Colonic mucosa (tissue), 4 donors: Measurements from ENCODE around the gene IRS1. TPM values are rescaled to one million over a fixed set of nuclear protein-coding genes. Genes with fewer than 3 reads are reported as not detected.

Experiments used
- DNase-seq: peaks from one replicate; pipeline ENCODE4 v3.0.0-alpha.2; 2020
- H3K27ac ChIP-seq: fragments of 200-600 bp; one replicate; pipeline ENCODE4 v1.8.0; 2021
- H3K27me3 ChIP-seq: fragments of 200-600 bp; one replicate; pipeline ENCODE4 v1.8.0; 2021
- H3K36me3 ChIP-seq: fragments of 200-600 bp; one replicate; pipeline ENCODE4 v1.8.0; 2021
- H3K4me1 ChIP-seq: fragments of 200-600 bp; one replicate; pipeline ENCODE4 v1.8.0; 2021; ENCODE audit warnings: mild to moderate bottlenecking
- H3K4me3 ChIP-seq: fragments of 200-600 bp; one replicate; pipeline ENCODE4 v1.8.0; 2021
- H3K9ac ChIP-seq, 2 donors: one replicate each; pipeline ENCODE4 v1.7.0; 2013; ENCODE audit warnings: control low read depth in 2 of 2, low read depth in 2 of 2, low read length in 2 of 2
- H3K9me3 ChIP-seq: fragments of 200-600 bp; one replicate; pipeline ENCODE4 v1.8.0; 2021
- intact Hi-C: fragments of 100-400 bp; cut with DNase I; formaldehyde crosslinking; loops from one replicate; pipeline ENCODE4 v1.14.1; 2022
- total RNA-seq, 2 donors: library from RNA; stranded (reverse); fragmentation: NEBNext Ultra II Directional in 1 of 2; extraction: Animal tissue kit (Norgen Biotek cat#: 25700) in 1 of 2; gene quantifications; one replicate each; pipeline ENCODE4 v1.2.1, GENCODE V29; 2021
- TF ChIP-seq, protein P1 (sequence below): fragments of 200-600 bp; IDR thresholded peaks from one replicate; pipeline ENCODE4 v1.8.0; 2022; ENCODE audit warnings: antibody characterized with exemption, mild to moderate bottlenecking
- donor health status: healthy.
- donor health status: DM: no; HTN: no; CAD: no.
- donor health status: DM: no; HTN: no; CAD: no.

Gene IRS1
- total RNA-seq, 2 donors from 2014 or later, result 9.5 to 17.4 TPM

DNA sequence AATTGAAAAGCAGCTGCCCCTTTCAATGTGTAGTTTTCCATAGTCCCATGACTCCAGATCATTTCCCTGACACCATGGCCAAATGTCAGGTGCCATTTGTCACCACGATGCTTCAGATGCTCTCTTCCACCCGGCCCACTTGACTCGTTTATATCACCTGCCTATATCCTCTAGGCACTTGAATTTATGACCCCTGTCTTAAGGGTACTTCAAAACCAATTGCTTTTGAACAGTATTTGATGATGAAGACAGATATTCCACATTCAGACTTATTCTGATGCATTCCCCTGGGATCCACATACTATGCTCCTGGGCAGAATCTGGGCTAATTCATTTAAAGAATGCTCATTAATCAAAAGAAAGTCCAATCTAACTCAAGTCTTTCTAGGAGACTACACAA lies 19.3 kb upstream of the IRS1 start:
- DNase-seq, result no peak
- Histone ChIP-seq H3K9ac (no peak overlapping the region), H3K9me3 (no peaks in the 10 kb centered on the region), H3K36me3 (no peaks in the 10 kb centered on the region), H3K4me1 (no peaks in the 10 kb centered on the region), H3K4me3 (no peak overlapping the region), H3K27me3 (no peaks in the 10 kb centered on the region), H3K27ac (no peak overlapping the region)
- intact Hi-C loops, result no loop called here
- TF ChIP-seq, protein P1, sequence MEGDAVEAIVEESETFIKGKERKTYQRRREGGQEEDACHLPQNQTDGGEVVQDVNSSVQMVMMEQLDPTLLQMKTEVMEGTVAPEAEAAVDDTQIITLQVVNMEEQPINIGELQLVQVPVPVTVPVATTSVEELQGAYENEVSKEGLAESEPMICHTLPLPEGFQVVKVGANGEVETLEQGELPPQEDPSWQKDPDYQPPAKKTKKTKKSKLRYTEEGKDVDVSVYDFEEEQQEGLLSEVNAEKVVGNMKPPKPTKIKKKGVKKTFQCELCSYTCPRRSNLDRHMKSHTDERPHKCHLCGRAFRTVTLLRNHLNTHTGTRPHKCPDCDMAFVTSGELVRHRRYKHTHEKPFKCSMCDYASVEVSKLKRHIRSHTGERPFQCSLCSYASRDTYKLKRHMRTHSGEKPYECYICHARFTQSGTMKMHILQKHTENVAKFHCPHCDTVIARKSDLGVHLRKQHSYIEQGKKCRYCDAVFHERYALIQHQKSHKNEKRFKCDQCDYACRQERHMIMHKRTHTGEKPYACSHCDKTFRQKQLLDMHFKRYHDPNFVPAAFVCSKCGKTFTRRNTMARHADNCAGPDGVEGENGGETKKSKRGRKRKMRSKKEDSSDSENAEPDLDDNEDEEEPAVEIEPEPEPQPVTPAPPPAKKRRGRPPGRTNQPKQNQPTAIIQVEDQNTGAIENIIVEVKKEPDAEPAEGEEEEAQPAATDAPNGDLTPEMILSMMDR, result no peak

DNA sequence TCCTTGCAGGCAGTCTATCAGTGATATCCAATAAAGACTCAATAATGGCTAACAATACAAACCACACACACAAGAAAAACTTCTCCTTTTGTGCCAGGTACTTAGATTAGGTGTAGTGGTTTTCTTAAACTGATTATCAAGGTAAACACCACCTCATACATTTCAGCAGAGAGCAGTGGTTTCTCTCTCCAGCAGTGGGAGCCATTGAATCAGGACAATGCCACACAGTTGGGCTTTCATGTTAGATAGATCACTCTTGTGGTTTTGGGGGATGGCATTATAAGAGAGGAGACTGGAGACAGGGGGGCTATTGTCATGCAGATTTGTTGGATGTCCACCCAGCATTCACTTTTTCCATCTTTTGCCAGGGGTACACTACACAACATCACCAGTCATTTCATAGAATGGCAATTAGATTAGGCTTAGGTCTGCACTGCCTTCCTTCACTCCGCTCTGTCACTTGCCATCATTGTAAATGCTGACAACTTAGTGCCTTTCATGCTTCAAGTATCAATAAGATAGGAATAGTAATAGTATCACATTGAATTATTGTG lies 13.6 kb upstream of the IRS1 start:
- TF ChIP-seq, protein P1, result no peak
- no peaks in the 10 kb centered on the region for H3K4me1 ChIP-seq
- no peak overlapping the region for H3K4me3 ChIP-seq
- no peaks in the 10 kb centered on the region for H3K27me3 ChIP-seq
- no peak overlapping the region for H3K9ac ChIP-seq
- H3K27ac ChIP-seq, result no peak overlapping the region
- H3K36me3 ChIP-seq, result no peaks in the 10 kb centered on the region
- intact Hi-C loops, result no loop called here
- no peaks in the 10 kb centered on the region for H3K9me3 ChIP-seq
- no peak for DNase-seq

DNA sequence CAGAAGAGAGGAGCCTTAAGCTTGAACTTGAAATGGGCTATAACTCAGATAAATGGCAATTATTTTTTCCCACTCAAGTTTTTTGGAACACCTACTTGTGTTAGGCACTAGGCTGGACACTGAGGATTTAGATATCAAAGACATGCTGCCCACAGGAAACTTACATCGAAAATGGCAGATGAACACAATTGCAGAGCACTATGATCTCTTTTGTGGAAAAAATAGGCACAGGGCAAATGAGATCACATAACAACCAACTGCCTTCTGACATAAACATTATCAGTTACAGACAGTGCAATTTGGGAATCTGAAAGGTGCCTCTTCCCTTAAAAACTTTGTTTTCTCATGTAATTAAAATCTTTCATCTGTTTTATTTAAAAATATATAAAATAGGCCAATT lies 3.8 kb upstream of the IRS1 start:
- TF ChIP-seq, protein P1, result no peak
- Histone ChIP-seq H3K27me3 (no peaks in the 10 kb centered on the region), H3K4me3 (no peak overlapping the region), H3K36me3 (no peaks in the 10 kb centered on the region), H3K9me3 (no peaks in the 10 kb centered on the region), H3K4me1 (no peaks in the 10 kb centered on the region), H3K27ac (no peak overlapping the region), H3K9ac (no peak overlapping the region)
- intact Hi-C loops, result loop anchor here (5.0 kb wide), 2 partner anchors 304 to 1136 kb away; no protein-coding TSS in a partner anchor
- DNase-seq, result no peak

DNA sequence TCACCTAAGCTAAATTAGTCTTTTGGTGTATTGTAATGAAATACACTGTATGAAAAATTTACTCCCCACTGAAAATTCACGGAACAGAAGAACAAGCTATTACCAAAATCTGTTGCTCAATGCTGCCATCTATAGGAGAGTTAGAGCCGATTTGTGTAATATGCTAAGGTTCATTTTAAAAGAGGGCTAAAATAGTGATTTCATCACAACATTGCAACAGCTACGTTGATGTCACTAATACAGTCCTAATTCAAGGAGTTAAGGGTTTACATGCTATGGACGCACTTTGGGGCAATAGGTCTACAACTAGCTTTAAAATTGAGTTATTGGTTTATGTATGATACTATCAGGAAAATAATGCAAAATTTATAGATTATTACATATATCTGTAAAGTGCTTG lies 3.0 kb upstream of the IRS1 start:
- Histone ChIP-seq H3K27ac (no peak overlapping the region), H3K27me3 (no peaks in the 10 kb centered on the region), H3K4me3 (no peak overlapping the region), H3K9me3 (no peaks in the 10 kb centered on the region), H3K36me3 (no peaks in the 10 kb centered on the region), H3K9ac (no peak overlapping the region), H3K4me1 (no peaks in the 10 kb centered on the region)
- TF ChIP-seq, protein P1, result peak; percentile 61
- peak; percentile 31 for DNase-seq
- intact Hi-C loops, result loop anchor here (5.0 kb wide), 2 partner anchors 305 to 1135 kb away; no protein-coding TSS in a partner anchor

DNA sequence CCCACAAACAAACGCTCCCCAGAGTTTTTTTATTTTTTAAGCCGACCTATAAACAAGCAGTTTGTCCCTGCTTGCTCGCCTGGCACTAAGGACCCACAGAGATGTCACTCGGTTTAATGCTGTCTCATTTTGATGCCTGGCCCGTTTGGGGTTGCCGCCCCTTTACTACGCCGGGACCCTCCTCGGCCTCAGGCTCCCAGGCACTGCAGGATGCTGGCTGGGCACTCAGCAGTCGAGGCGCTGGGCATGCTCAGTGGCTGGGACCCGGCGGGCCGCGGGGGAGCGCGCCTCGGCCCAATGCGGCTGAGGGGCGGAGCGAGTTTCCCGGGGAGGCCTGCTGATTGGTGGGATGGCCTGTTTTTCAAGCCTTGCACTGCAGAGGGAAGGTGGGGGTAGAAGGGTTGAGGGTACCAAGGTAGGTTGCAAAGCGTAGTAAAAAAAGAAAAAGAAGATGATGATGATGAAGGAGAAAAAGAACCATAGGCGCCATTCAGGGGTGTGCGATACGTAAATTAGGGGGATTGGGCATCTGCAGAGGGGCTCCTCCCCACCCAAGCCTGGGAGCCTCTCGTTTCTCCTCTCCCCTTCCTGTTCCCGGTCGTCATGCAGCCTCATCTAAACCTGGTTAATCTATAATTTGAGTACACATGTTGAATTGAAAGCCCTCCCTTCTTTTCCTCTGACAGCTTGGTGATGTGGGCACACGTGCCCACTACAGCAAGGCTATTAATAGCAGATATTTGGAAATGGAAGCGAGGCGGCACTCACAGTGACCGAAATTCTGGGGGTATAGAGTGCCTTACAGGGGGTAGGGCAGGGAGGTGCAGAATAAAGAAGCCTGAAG lies 1.5 kb upstream of the IRS1 start:
- Histone ChIP-seq H3K9me3 (no peaks in the 10 kb centered on the region), H3K27ac (peak overlapping the region; percentile 83), H3K36me3 (no peaks in the 10 kb centered on the region), H3K27me3 (no peaks in the 10 kb centered on the region), H3K9ac (peak overlapping the region in 1 of 2 donors; percentile 42), H3K4me3 (peak overlapping the region; percentile 68), H3K4me1 (no peaks in the 10 kb centered on the region)
- DNase-seq, result peak; percentile 94
- intact Hi-C loops, result loop anchor here (2.0 to 5.0 kb wide), 4 partner anchors 306 to 1134 kb away; no protein-coding TSS in a partner anchor
- TF ChIP-seq, protein P1, result no peak
